OCI-LY3 (cell line): ENCODE results near the gene SEC14L3.

ENCODE experiments used
- H2AFZ ChIP-seq: fragments of 200-600, 300-600 bp; shearing (Covaris generic); 2 replicates; pipeline ENCODE4 v1.6.0; 2014; ENCODE audit warnings: antibody characterized with exemption, low read depth, low read length
- H3K27ac ChIP-seq: fragments of 200-600, 300-600 bp; sonication (generic); 2 replicates; pipeline ENCODE4 v1.5.1; 2014; ENCODE audit warnings: mild to moderate bottlenecking, low read length, moderate library complexity, mixed read lengths
- H3K27me3 ChIP-seq: fragments of 200-600, 300-600 bp; sonication (generic); 2 replicates; pipeline ENCODE4 v1.6.1; 2014; ENCODE audit warnings: low read depth, low read length, mixed read lengths
- H3K36me3 ChIP-seq: fragments of 200-600, 300-600 bp; sonication (generic); replicated peaks from 2 replicates; pipeline ENCODE3; 2014; ENCODE audit warnings: low read depth, low read length, mixed read lengths
- H3K4me1 ChIP-seq: fragments of 300-600, 200-600 bp; sonication (generic); 2 replicates; pipeline ENCODE4 v1.6.1; 2014; ENCODE audit warnings: low read length, mixed read lengths
- H3K4me2 ChIP-seq: fragments of 200-600, 300-600 bp; sonication (generic); 2 replicates; pipeline ENCODE4 v1.6.1; 2014; ENCODE audit warnings: low read length, mixed read lengths
- H3K4me3 ChIP-seq: fragments of 300-600, 200-600 bp; sonication (generic); 2 replicates; pipeline ENCODE4 v1.5.1; 2014; ENCODE audit warnings: antibody characterized with exemption, mild to moderate bottlenecking, low read length, moderate library complexity
- H3K79me2 ChIP-seq: fragments of 300-600, 200-600 bp; shearing (Covaris generic); 2 replicates; pipeline ENCODE4 v1.6.1; 2014; ENCODE audit warnings: mild to moderate bottlenecking, low read length, mixed read lengths
- H3K9ac ChIP-seq: fragments of 300-600, 200-600 bp; shearing (Covaris generic); 2 replicates; pipeline ENCODE4 v1.6.0; 2014; ENCODE audit warnings: mild to moderate bottlenecking, low read length, moderate library complexity
- H3K9me3 ChIP-seq: fragments of 200-600, 300-600 bp; shearing (Covaris generic); 2 replicates; pipeline ENCODE4 v1.6.1; 2014; ENCODE audit warnings: low read length, mixed read lengths; ENCODE audit not compliant: insufficient read depth
- H4K20me1 ChIP-seq: fragments of 200-600, 300-600 bp; sonication (generic); 2 replicates; pipeline ENCODE4 v1.6.1; 2016; ENCODE audit warnings: low read length, mixed read lengths; ENCODE audit not compliant: insufficient read depth
- CTCF ChIP-seq: fragments of 200-600, 300-600 bp; sonication (generic); IDR thresholded peaks from 2 replicates; pipeline ENCODE4 v1.5.1; 2014; ENCODE audit warnings: antibody characterized with exemption, low read length, low read depth
- EZH2phosphoT487 ChIP-seq: fragments of 200-600 bp; shearing (Covaris generic); IDR thresholded peaks from 2 replicates; pipeline ENCODE4 v1.6.1; 2018; ENCODE audit warnings: antibody characterized with exemption, mixed run types, low read depth

Gene SEC14L3

GRCh38 chr22:30488121-30488520, 16.3 kb upstream of the SEC14L3 start:
- Histone ChIP-seq H3K27ac (no peak overlapping the region), H3K4me2 (no peak overlapping the region), H3K9me3 (no peaks in the 10 kb centered on the region), H3K4me1 (peaks cover 2% of the 10 kb centered on the region; the same call in 1 of the 2 replicates), H3K27me3 (peaks cover 11% of the 10 kb centered on the region; the same call in 1 of the 2 replicates), H4K20me1 (no peaks in the 10 kb centered on the region), H2AFZ (no peak overlapping the region; the same call in 1 of the 2 replicates), H3K4me3 (no peak overlapping the region), H3K9ac (no peak overlapping the region), H3K79me2 (no peaks in the 10 kb centered on the region), H3K36me3 (no peaks in the 10 kb centered on the region)
- TF ChIP-seq EZH2phosphoT487 (no peak), CTCF (no peak)

GRCh38 chr22:30486661-30487115, 14.9 kb upstream of the SEC14L3 start:
- Histone ChIP-seq H2AFZ (no peak overlapping the region), H3K4me1 (peaks cover 2% of the 10 kb centered on the region; the same call in 1 of the 2 replicates)
- TF ChIP-seq EZH2phosphoT487 (no peak), CTCF (no peak)

GRCh38 chr22:30486118-30486517, 14.3 kb upstream of the SEC14L3 start:
- no peaks in the 10 kb centered on the region for H3K79me2 ChIP-seq
- no peak overlapping the region for H3K27ac ChIP-seq
- peaks cover 2% of the 10 kb centered on the region; the same call in 1 of the 2 replicates for H3K4me1 ChIP-seq
- no peak overlapping the region for H3K4me2 ChIP-seq
- H3K9ac ChIP-seq, result no peak overlapping the region
- no peaks in the 10 kb centered on the region for H3K36me3 ChIP-seq
- no peak for TF ChIP-seq CTCF
- no peak for TF ChIP-seq EZH2phosphoT487
- no peak overlapping the region for H3K4me3 ChIP-seq
- no peaks in the 10 kb centered on the region for H3K9me3 ChIP-seq
- H4K20me1 ChIP-seq, result no peaks in the 10 kb centered on the region
- H2AFZ ChIP-seq, result no peak overlapping the region
- H3K27me3 ChIP-seq, result peaks cover 11% of the 10 kb centered on the region; the same call in 1 of the 2 replicates

More at GRCh38 chr22:30486661-30487115, 14.9 kb upstream of the SEC14L3 start:
- Histone ChIP-seq H3K4me3 (no peak overlapping the region), H3K9ac (no peak overlapping the region), H3K79me2 (no peaks in the 10 kb centered on the region), H3K27ac (no peak overlapping the region), H4K20me1 (no peaks in the 10 kb centered on the region), H3K36me3 (no peaks in the 10 kb centered on the region), H3K9me3 (no peaks in the 10 kb centered on the region), H3K27me3 (peaks cover 11% of the 10 kb centered on the region; the same call in 1 of the 2 replicates), H3K4me2 (no peak overlapping the region)

- Histone ChIP-seq H3K27ac (no peak overlapping the region), H3K4me3 (no peak overlapping the region), H4K20me1 (no peaks in the 10 kb centered on the region), H3K36me3 (no peaks in the 10 kb centered on the region), H3K79me2 (no peaks in the 10 kb centered on the region), H3K4me1 (peaks cover 2% of the 10 kb centered on the region; the same call in 1 of the 2 replicates), H2AFZ (peak overlapping the region; percentile 77; the same call in 1 of the 2 replicates), H3K27me3 (0 out of 2 replicates have a peak, but pooled peaks cover 5% of the 10 kb centered on the region), H3K4me2 (peak overlapping the region; percentile 43), H3K9ac (no peak overlapping the region), H3K9me3 (no peaks in the 10 kb centered on the region)
- TF ChIP-seq CTCF (peak; percentile 94), EZH2phosphoT487 (no peak)
Measured at GRCh38 chr22:30485362-30485988, 13.7 kb upstream of the SEC14L3 start.
